HFFc6 (cell line): Measurements from ENCODE around the gene ADAM12. TPM values are rescaled to one million over a fixed set of nuclear protein-coding genes. Genes with fewer than 3 reads are reported as not detected.

Source experiments
- DNase-seq: peaks from one replicate; pipeline ENCODE4 v3.0.0-alpha.2; 2018
- H3K27ac Mint-ChIP-seq: 2 replicates; pipeline ENCODE4 v1.8.0; 2020; ENCODE audit warnings: mild to moderate bottlenecking, mixed read lengths
- H3K27me3 Mint-ChIP-seq: 2 replicates; pipeline ENCODE4 v1.8.0; 2021; ENCODE audit warnings: mild to moderate bottlenecking, moderate library complexity, mixed read lengths; ENCODE audit not compliant: insufficient read depth
- H3K36me3 Mint-ChIP-seq: 2 replicates; pipeline ENCODE4 v1.8.0; 2021; ENCODE audit warnings: low read depth, mixed read lengths
- H3K4me1 Mint-ChIP-seq: 2 replicates; pipeline ENCODE4 v1.8.0; 2020; ENCODE audit warnings: low read depth, mixed read lengths
- H3K4me3 Mint-ChIP-seq: 2 replicates; pipeline ENCODE4 v1.8.0; 2020; ENCODE audit warnings: mild to moderate bottlenecking, moderate library complexity, mixed read lengths
- H3K9me3 Mint-ChIP-seq: 2 replicates; pipeline ENCODE4 v1.8.0; 2020; ENCODE audit warnings: mild to moderate bottlenecking, mixed read lengths
- total RNA-seq, 6 experiments: library from RNA; stranded (reverse); fragmentation: NEBNext Ultra II Directional; extraction: Animal tissue kit (Norgen Biotek cat#: 25700); gene quantifications; 2 replicates in 1 of 6; 3 replicates in 5 of 6; pipeline ENCODE4 v1.2.3, GENCODE V29; 2021
- TF ChIP-seq, protein P1 (sequence below): fragments of 200-600 bp; sonication (generic); IDR thresholded peaks from 2 replicates; pipeline ENCODE4 v1.5.0; 2021; ENCODE audit warnings: antibody characterized with exemption, mild to moderate bottlenecking

Gene ADAM12
- total RNA-seq, 6 experiments from 2014 or later, result 7.5 to 12.5 (median 11.5) TPM

DNA sequence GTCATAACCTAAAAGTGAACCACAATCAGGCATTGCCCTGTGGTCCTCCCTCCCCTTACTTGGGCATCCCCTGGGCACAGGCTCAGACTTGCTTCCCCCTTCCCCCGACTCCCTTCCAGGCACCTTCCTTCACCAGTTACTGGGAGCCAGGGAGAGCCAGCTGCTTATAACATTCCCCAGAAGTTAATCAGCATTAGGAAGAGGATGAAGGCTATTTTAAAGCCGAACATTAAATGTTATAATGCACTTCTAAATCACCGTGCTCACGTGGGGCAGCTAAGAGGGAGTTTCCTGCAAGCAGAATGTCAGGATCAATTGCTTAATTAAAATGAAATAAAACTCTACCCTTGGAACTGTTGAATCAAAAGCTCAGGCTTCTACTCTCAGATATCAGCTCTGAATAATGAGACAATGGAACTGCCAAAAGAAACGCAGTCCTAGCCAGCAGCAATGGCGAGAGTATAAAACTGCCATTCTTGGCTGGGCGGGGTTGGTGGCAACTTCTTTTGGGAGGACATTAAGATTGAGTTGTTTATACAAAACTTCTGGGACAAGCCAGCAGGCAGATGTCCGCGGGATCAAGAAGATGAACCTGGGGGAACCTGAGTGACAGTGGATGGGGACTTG lies 322.4 kb downstream of the ADAM12 start:
- H3K36me3 Mint-ChIP-seq, result peaks cover 6% of the 10 kb centered on the region; the same call in 1 of the 2 replicates
- H3K4me1 Mint-ChIP-seq, result peaks cover 50% of the 10 kb centered on the region
- H3K4me3 Mint-ChIP-seq, result no peak overlapping the region
- H3K27me3 Mint-ChIP-seq, result peaks cover 5% of the 10 kb centered on the region
- H3K27ac Mint-ChIP-seq, result no peak overlapping the region
- DNase-seq, result no peak
- no peaks in the 10 kb centered on the region for H3K9me3 Mint-ChIP-seq
- TF ChIP-seq, protein P1, sequence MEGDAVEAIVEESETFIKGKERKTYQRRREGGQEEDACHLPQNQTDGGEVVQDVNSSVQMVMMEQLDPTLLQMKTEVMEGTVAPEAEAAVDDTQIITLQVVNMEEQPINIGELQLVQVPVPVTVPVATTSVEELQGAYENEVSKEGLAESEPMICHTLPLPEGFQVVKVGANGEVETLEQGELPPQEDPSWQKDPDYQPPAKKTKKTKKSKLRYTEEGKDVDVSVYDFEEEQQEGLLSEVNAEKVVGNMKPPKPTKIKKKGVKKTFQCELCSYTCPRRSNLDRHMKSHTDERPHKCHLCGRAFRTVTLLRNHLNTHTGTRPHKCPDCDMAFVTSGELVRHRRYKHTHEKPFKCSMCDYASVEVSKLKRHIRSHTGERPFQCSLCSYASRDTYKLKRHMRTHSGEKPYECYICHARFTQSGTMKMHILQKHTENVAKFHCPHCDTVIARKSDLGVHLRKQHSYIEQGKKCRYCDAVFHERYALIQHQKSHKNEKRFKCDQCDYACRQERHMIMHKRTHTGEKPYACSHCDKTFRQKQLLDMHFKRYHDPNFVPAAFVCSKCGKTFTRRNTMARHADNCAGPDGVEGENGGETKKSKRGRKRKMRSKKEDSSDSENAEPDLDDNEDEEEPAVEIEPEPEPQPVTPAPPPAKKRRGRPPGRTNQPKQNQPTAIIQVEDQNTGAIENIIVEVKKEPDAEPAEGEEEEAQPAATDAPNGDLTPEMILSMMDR, result no peak

DNA sequence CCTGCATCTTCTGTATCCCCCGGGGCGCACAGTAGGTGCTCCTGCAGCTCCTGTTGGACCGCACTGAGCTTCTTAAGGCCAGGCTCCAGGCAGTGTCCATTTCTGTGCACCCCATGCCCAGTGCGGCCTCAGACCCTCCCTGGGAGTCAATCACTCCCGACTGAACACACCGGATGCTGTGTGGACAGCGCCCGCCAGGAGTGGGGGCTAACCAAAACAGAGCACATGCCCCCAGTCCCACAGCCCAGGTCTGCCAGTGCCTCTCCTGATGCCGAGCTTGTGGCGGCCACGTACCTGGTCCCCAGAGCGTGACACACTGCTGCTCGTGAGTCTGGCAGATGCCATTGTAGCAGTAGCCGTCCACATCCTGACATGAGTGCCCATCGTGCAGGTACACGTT lies 323.8 kb downstream of the ADAM12 start:
- H3K9me3 Mint-ChIP-seq, result no peaks in the 10 kb centered on the region
- peak overlapping the region; percentile 98; the same call in 1 of the 2 replicates for H3K27ac Mint-ChIP-seq
- TF ChIP-seq, protein P1, result no peak
- no peak for DNase-seq
- peaks cover 63% of the 10 kb centered on the region for H3K4me1 Mint-ChIP-seq
- H3K27me3 Mint-ChIP-seq, result peaks cover 5% of the 10 kb centered on the region
- peaks cover 2% of the 10 kb centered on the region; the same call in 1 of the 2 replicates for H3K36me3 Mint-ChIP-seq
- H3K4me3 Mint-ChIP-seq, result no peak overlapping the region

DNA sequence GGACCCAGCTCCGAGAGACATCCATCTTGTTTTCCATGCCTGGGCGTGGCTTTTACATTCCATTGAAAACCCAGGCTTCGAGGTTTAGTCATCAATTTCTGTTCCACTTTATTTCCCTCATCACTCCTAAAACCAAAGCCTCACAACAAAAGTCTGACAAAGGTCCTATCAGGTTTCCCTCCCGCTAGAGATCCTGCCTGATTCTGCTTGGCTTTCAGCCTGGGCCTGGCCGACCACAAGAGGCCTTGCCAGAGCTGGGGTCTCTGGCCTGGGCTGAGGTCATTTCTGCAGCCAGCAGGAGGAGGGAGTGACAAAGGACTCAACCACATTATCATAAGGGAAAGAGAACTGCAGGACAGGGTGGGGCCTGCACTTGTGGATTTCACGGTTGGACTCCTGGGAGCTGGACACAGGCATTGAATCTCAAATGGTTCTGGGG lies 324.9 kb downstream of the ADAM12 start:
- peaks cover 71% of the 10 kb centered on the region for H3K4me1 Mint-ChIP-seq

DNA sequence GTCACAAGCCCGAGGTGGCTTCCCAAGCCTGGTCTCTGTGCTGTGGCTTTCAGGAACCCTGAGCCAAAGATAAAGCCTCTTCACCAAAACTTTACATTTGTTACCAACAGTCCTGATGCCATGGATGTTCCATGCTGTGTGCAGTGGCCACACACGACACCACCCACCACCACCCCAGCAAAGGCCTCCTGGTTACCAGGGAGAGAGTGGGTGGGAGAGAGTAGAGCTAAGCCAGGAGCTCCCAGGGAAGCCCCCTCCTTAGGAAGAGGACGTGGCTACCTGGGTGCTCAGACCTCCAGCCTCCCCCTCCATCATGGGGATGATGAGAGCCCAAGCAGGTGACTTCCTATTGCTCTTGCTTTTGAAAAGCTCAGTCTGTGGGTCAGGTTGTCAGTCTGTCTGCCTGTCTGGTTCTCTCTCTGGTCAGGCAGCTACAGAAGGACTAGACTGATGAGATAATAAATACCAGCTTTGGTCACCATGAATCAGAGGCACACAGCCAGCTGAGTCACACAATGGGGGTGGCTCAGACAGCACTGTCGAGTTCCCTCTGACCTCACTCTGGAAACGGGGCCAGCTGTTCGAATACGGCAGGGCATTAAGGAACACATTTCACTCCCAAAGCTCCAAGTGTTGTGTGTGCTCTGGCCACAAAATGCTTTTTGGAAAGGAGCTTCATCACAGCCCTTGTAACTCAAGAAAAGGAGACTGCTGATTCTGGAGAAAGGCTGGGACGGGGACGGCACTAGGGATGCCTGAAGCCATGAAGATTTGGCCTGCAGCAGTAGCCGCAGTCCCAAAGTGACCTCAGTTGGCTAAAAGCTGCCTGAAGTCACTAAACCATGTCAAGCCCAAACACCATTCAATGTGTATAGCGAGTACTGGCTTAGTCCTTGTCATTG lies 325.9 kb downstream of the ADAM12 start:
- Mint-ChIP-seq H3K4me3 (peak overlapping the region; percentile 72), H3K9me3 (no peaks in the 10 kb centered on the region), H3K4me1 (peaks cover 71% of the 10 kb centered on the region), H3K36me3 (no peaks in the 10 kb centered on the region), H3K27ac (peak overlapping the region; percentile 98), H3K27me3 (peaks cover 5% of the 10 kb centered on the region; the same call in 1 of the 2 replicates)
- DNase-seq, result peak; percentile 96
- TF ChIP-seq, protein P1, result no peak

More for the DNA sequence above, 324.9 kb downstream of the ADAM12 start:
- TF ChIP-seq, protein P1, result peak; percentile 25; the same call in 1 of the 2 replicates
- peak; percentile 66 for DNase-seq
- Mint-ChIP-seq H3K27me3 (peaks cover 5% of the 10 kb centered on the region; the same call in 1 of the 2 replicates), H3K4me3 (peak overlapping the region; percentile 79), H3K36me3 (no peaks in the 10 kb centered on the region), H3K9me3 (no peaks in the 10 kb centered on the region), H3K27ac (peak overlapping the region; percentile 98)

DNA sequence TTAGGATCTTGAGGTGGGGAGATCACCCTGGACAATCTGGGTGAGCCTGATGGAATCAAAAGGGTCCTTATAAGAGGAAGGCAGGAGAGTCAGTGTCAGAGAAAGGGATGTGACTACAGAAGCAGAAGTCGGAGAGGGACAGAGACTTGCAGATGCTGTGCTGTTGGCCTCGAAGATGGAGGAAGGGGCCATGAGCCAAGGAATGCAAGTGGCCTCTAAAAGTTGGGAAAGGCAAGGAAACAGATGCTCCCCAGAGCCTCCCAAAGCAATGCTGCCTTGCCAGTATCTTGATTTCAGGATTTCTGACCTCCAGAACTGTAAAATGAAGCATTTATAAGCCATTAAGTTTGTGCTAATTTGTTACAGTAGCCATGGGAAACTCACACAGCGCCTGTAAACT lies 326.8 kb downstream of the ADAM12 start:
- TF ChIP-seq, protein P1, result no peak
- DNase-seq, result no peak
- H3K27me3 Mint-ChIP-seq, result peaks cover 5% of the 10 kb centered on the region; the same call in 1 of the 2 replicates
- H3K36me3 Mint-ChIP-seq, result no peaks in the 10 kb centered on the region
- peaks cover 71% of the 10 kb centered on the region for H3K4me1 Mint-ChIP-seq
- H3K9me3 Mint-ChIP-seq, result no peaks in the 10 kb centered on the region
- no peak overlapping the region for H3K27ac Mint-ChIP-seq
- no peak overlapping the region for H3K4me3 Mint-ChIP-seq
